Ishikawa (cell line): ENCODE measurements around the gene FBXO41.

Experiments used
- CREB1 ChIP-seq: IDR thresholded peaks from 2 replicates; pipeline ENCODE4 v1.6.1; 2012; ENCODE audit warnings: low read depth
- EGR1 ChIP-seq: IDR thresholded peaks from 2 replicates; pipeline ENCODE4 v1.6.1; 2012
- EP300 ChIP-seq: IDR thresholded peaks from 2 replicates; pipeline ENCODE4 v1.6.1; 2012; ENCODE audit warnings: borderline replicate concordance
- MAX ChIP-seq: IDR thresholded peaks from 2 replicates; pipeline ENCODE4 v1.6.1; 2012
- NFIC ChIP-seq: IDR thresholded peaks from 2 replicates; pipeline ENCODE4 v1.6.1; 2012
- RAD21 ChIP-seq: IDR thresholded peaks from 2 replicates; pipeline ENCODE4 v1.6.1; 2012; ENCODE audit warnings: low read depth
- REST ChIP-seq: IDR thresholded peaks from 2 replicates; pipeline ENCODE4 v1.6.1; 2012; ENCODE audit warnings: low read depth, mild to moderate bottlenecking
- TCF12 ChIP-seq: IDR thresholded peaks from 2 replicates; pipeline ENCODE4 v1.6.1; 2012; ENCODE audit warnings: low read depth
- YY1 ChIP-seq: IDR thresholded peaks from 2 replicates; pipeline ENCODE4 v1.6.1; 2012; ENCODE audit warnings: low read depth

- TF ChIP-seq MAX (no peak), TCF12 (no peak), CREB1 (no peak), NFIC (no peak), YY1 (no peak), RAD21 (no peak), EGR1 (no peak), EP300 (no peak), REST (no peak)
Measured at GRCh38 chr2:73249636-73250035, 34.6 kb downstream of the FBXO41 start.
